ENCODE data around the gene CAPZB. TPM values are rescaled to one million over a fixed set of nuclear protein-coding genes. Genes with fewer than 3 reads are reported as not detected.

Gene CAPZB
- total and polyA plus RNA-seq, 2 experiments from 2014 or later, result 229 to 494 TPM

GRCh38 chr1:19325958-19326747 is 159.2 kb downstream of the CAPZB start:
- 92 to 93% methylated on average over 30 to 32 of the region's 32 CpGs for WGBS, 2 experiments (ENCODE audit: low coverage in 1 of 2, low lambda C conversion rate in 2 of 2, missing lambda C conversion rate in 2 of 2)
- no peaks in the 10 kb centered on the region for H3F3A ChIP-seq (ENCODE audit: insufficient read depth)
- no peaks in the 10 kb centered on the region for H3K36me3 ChIP-seq (ENCODE audit: low read depth)
- no peaks in the 10 kb centered on the region for H3K4me1 ChIP-seq (ENCODE audit: insufficient read depth)
- H3K79me2 ChIP-seq (ENCODE audit: insufficient read depth), result 0 out of 2 replicates have a peak, but pooled peaks cover under 1% of the 10 kb centered on the region
- H3K9me3 ChIP-seq (ENCODE audit: low read depth), result no peaks in the 10 kb centered on the region
- no peak overlapping the region for H2AFZ ChIP-seq
- no peaks in the 10 kb centered on the region for H4K20me1 ChIP-seq (ENCODE audit: insufficient read depth)
- no peak overlapping the region for H3K4me3 ChIP-seq
- no peak for DNase-seq
- TF ChIP-seq EZH2 (IDR thresholded peaks at IDR 0.05; ENCODE audit: insufficient read depth, poor library complexity, severe bottlenecking) (no peak), EZH2phosphoT487 (IDR thresholded peaks at IDR 0.05; ENCODE audit: insufficient read depth, low read depth) (no peak)
- no peak overlapping the region for H3K27ac ChIP-seq
- in situ Hi-C loops (cut with MboI), result no loop called here
- no peaks in the 10 kb centered on the region for H3K9me2 ChIP-seq (ENCODE audit: insufficient read depth)
- H3K4me2 ChIP-seq (ENCODE audit: unreplicated experiment), result no peak overlapping the region
- H3K9ac ChIP-seq, result no peak overlapping the region
- no peaks in the 10 kb centered on the region for H3K27me3 ChIP-seq (replicated peaks; ENCODE audit: insufficient read depth)

GRCh38 chr1:19325368-19325957 is 159.9 kb downstream of the CAPZB start:
- Histone ChIP-seq H4K20me1 (ENCODE audit: insufficient read depth) (no peaks in the 10 kb centered on the region), H3K9ac (no peak overlapping the region), H3K79me2 (ENCODE audit: insufficient read depth) (0 out of 2 replicates have a peak, but pooled peaks cover 6% of the 10 kb centered on the region), H3K9me2 (ENCODE audit: insufficient read depth) (no peaks in the 10 kb centered on the region), H3K4me3 (no peak overlapping the region), H3K36me3 (ENCODE audit: low read depth) (no peaks in the 10 kb centered on the region), H3K9me3 (ENCODE audit: low read depth) (no peaks in the 10 kb centered on the region), H3K27me3 (replicated peaks; ENCODE audit: insufficient read depth) (no peaks in the 10 kb centered on the region), H3K4me2 (ENCODE audit: unreplicated experiment) (no peak overlapping the region), H3F3A (ENCODE audit: insufficient read depth) (no peaks in the 10 kb centered on the region), H3K4me1 (ENCODE audit: insufficient read depth) (no peaks in the 10 kb centered on the region), H2AFZ (no peak overlapping the region), H3K27ac (no peak overlapping the region)
- DNase-seq, result no peak
- WGBS, 2 experiments (ENCODE audit: low coverage in 1 of 2, low lambda C conversion rate in 2 of 2, missing lambda C conversion rate in 2 of 2), result 87 to 90% methylated on average over 16 to 19 of the region's 19 CpGs
- in situ Hi-C loops (cut with MboI), result no loop called here
- TF ChIP-seq EZH2 (IDR thresholded peaks at IDR 0.05; ENCODE audit: insufficient read depth, poor library complexity, severe bottlenecking) (no peak), EZH2phosphoT487 (IDR thresholded peaks at IDR 0.05; ENCODE audit: insufficient read depth, low read depth) (no peak)

- Histone ChIP-seq H3K79me2 (ENCODE audit: insufficient read depth) (0 out of 2 replicates have a peak, but pooled peaks cover 6% of the 10 kb centered on the region), H3K9ac (no peak overlapping the region), H3K4me3 (no peak overlapping the region), H3K9me3 (ENCODE audit: low read depth) (no peaks in the 10 kb centered on the region), H3K36me3 (ENCODE audit: low read depth) (no peaks in the 10 kb centered on the region), H3F3A (ENCODE audit: insufficient read depth) (no peaks in the 10 kb centered on the region), H3K4me2 (ENCODE audit: unreplicated experiment) (no peak overlapping the region), H4K20me1 (ENCODE audit: insufficient read depth) (no peaks in the 10 kb centered on the region), H3K27me3 (replicated peaks; ENCODE audit: insufficient read depth) (no peaks in the 10 kb centered on the region), H3K4me1 (ENCODE audit: insufficient read depth) (no peaks in the 10 kb centered on the region), H3K27ac (no peak overlapping the region), H2AFZ (no peak overlapping the region), H3K9me2 (ENCODE audit: insufficient read depth) (no peaks in the 10 kb centered on the region)
- in situ Hi-C loops (cut with MboI), result no loop called here
- WGBS, 2 experiments (ENCODE audit: low coverage in 1 of 2, low lambda C conversion rate in 2 of 2, missing lambda C conversion rate in 2 of 2), result 94 to 98% methylated on average over 9 of the region's 9 CpGs
- DNase-seq, result no peak
- TF ChIP-seq EZH2 (IDR thresholded peaks at IDR 0.05; ENCODE audit: insufficient read depth, poor library complexity, severe bottlenecking) (no peak), EZH2phosphoT487 (IDR thresholded peaks at IDR 0.05; ENCODE audit: insufficient read depth, low read depth) (no peak)
Observed at GRCh38 chr1:19324665-19324990, 160.7 kb downstream of the CAPZB start.

GRCh38 chr1:19323987-19324664 is 161.2 kb downstream of the CAPZB start:
- no peak overlapping the region for H3K4me2 ChIP-seq (ENCODE audit: unreplicated experiment)
- no peaks in the 10 kb centered on the region for H3K27me3 ChIP-seq (replicated peaks; ENCODE audit: insufficient read depth)
- TF ChIP-seq EZH2 (IDR thresholded peaks at IDR 0.05; ENCODE audit: insufficient read depth, poor library complexity, severe bottlenecking) (no peak), EZH2phosphoT487 (IDR thresholded peaks at IDR 0.05; ENCODE audit: insufficient read depth, low read depth) (no peak)
- H3K4me1 ChIP-seq (ENCODE audit: insufficient read depth), result no peaks in the 10 kb centered on the region
- no peaks in the 10 kb centered on the region for H3F3A ChIP-seq (ENCODE audit: insufficient read depth)
- no peaks in the 10 kb centered on the region for H3K9me3 ChIP-seq (ENCODE audit: low read depth)
- H2AFZ ChIP-seq, result no peak overlapping the region
- no peaks in the 10 kb centered on the region for H3K9me2 ChIP-seq (ENCODE audit: insufficient read depth)
- WGBS, 2 experiments (ENCODE audit: low coverage in 1 of 2, low lambda C conversion rate in 2 of 2, missing lambda C conversion rate in 2 of 2), result 94 to 95% methylated on average over 23 of the region's 23 CpGs
- no peak overlapping the region for H3K9ac ChIP-seq
- H3K27ac ChIP-seq, result no peak overlapping the region
- in situ Hi-C loops (cut with MboI), result no loop called here
- 0 out of 2 replicates have a peak, but pooled peaks cover 6% of the 10 kb centered on the region for H3K79me2 ChIP-seq (ENCODE audit: insufficient read depth)
- H4K20me1 ChIP-seq (ENCODE audit: insufficient read depth), result no peaks in the 10 kb centered on the region
- H3K36me3 ChIP-seq (ENCODE audit: low read depth), result no peaks in the 10 kb centered on the region
- no peak overlapping the region for H3K4me3 ChIP-seq
- DNase-seq, result no peak
